ENCODE data around the gene LGALS4. TPM values are rescaled to one million over a fixed set of nuclear protein-coding genes. Genes with fewer than 3 reads are reported as not detected.
A peak's percentile ranks its signal among the peaks of the same experiment; 100 is the strongest.
"Not testable (repeated sequence)": the region's sequence is repeated elsewhere in the genome, so short reads cannot be mapped to it uniquely, and the experiment has no call there.

LGALS4 gene
- polyA plus RNA-seq (ENCODE audit: insufficient read length in 4 of 4): 1 to 10 TPM; 1.1 to 2.1 (median 1.5) TPM

- no peak for DNase-seq (ENCODE audit: low read depth in 4 of 4, low spot score in 3 of 4)
Measured at GRCh38 chr19:38812841-38813320, at the start of gene LGALS4. LGALS4 (minus strand) TSS chr19:38812945; CDS start chr19:38812886, 59 bp downstream.

DNA sequence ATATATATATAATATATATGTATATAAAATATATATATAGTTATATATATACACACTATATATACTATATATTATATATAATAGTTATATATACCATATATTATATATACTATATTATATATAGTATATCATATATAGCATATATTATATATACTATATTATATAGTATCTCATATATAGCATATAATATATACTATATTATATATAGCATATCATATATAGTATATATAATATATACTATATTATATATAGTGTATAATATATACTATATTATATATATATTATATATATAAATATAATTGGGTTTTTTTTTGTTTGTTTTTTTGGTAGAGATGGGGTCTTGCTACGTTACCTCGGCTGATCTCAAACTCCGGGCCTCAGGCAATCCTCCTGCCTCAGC is 48.6 kb upstream of the LGALS4 start:
- DNase-seq (ENCODE audit: low read depth in 4 of 4, low spot score in 3 of 4): no peak

- DNase-seq (ENCODE audit: low read depth in 4 of 4, low spot score in 3 of 4): not testable (repeated sequence)
Measured at GRCh38 chr19:38859631-38860204, 47.0 kb upstream of the LGALS4 start.

- DNase-seq (ENCODE audit: low read depth in 4 of 4, low spot score in 3 of 4): no peak
Measured at GRCh38 chr19:38856813-38857212, 44.1 kb upstream of the LGALS4 start.

GRCh38 chr19:38855751-38856150 is 43.0 kb upstream of the LGALS4 start:
- not testable (repeated sequence) for DNase-seq (ENCODE audit: low read depth in 4 of 4, low spot score in 3 of 4)

- DNase-seq (ENCODE audit: low read depth in 4 of 4, low spot score in 3 of 4): not testable (repeated sequence)
Measured at GRCh38 chr19:38854961-38855360, 42.2 kb upstream of the LGALS4 start.

- no peak for DNase-seq (ENCODE audit: low read depth in 4 of 4, low spot score in 3 of 4)
Measured at GRCh38 chr19:38853214-38853613, 40.5 kb upstream of the LGALS4 start.

GRCh38 chr19:38852231-38853044 is 39.7 kb upstream of the LGALS4 start:
- DNase-seq (ENCODE audit: low read depth in 4 of 4, low spot score in 3 of 4): no peak

DNA sequence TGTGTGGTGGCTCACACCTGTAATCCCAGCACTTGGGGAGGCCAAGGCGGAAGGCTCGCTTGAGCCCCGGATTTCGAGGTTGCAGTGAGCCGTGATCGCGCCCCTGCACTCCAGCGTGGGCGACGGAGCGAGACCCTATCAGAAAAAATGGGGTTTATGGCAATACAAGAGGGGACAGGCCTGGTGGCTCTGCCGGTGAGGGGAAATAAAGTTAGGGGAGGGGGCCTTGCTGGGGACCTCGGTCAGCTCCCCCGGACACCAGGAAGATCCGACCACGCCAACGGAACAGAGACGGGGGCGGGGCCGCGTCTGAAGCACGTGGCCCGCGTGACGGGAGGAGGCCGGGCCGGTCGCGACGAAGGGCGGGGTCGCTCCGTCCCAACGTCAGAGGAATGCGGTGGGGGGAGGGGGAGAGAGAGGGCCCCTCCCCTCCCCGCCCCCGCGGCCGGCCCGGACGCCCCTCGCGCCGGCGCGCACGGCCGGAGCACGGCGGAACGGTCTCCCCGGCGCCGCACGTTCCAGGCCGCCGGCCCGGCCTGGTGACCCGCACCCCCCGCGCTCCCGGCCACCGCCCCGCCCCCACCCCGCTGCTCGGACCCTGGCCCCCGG is 39.0 kb upstream of the LGALS4 start:
- DNase-seq (ENCODE audit: low read depth in 4 of 4, low spot score in 3 of 4): peak in 2 of 4 donors; percentile 86 to 89

- no peak for DNase-seq (ENCODE audit: low read depth in 4 of 4, low spot score in 3 of 4)
Measured at GRCh38 chr19:38850976-38851621, 38.4 kb upstream of the LGALS4 start.

DNA sequence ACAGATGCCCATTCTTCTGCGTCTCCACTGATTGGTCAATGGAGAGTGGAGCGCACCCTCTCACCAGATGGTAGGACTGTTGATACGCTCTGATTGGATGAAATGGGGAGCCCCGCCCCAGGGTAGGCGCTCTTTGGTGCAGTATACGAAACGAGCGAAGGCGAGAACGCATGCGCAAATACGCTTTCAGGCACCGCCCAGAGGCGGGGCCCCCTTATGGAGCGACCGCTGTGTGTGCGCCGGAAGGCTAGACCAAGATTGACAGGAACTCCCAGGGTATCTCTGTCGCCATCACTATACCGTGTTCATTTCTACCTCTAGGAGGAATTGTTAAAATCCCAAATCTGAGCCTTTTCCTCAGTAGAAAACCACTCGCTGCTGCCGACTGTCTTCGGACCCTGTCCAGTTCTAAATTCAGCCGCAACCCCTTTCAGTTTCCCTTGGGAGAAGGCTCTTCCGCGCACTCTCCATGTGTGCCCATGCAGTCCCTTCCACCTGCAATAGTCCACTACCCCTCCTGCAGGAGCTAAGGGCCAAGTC is 37.8 kb upstream of the LGALS4 start:
- DNase-seq (ENCODE audit: low read depth in 4 of 4, low spot score in 3 of 4): peak in 2 of 4 donors; percentile 100

DNA sequence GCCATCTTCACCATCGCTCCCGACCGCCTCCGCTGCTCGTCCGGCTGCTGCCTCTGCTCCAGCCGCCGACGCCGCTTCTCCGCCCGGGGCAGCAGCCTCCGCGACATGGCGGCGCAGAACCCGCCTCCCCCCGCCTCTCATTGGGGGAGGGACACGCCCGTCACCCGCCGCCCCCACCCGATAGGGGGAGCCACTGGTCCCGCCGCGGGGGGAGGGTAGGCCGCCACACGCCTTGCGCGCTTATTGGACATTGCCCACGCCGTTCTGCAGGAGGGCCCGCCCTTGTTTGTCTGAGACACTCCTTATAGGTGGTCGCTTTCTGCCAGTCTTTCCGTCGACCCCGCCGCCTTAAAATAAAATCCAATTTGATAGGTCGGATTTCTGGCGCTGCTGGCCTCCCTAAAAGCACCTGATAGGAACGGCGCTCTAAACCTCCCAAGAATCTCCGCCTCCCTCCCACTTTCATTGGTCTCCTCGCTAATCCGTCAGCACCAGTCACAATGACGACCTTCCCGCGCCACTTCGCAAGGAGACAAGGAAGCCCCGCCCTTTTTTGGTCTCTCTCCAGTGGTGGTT is 37.2 kb upstream of the LGALS4 start, which contains the start of gene HNRNPL:
Gene HNRNPL, minus strand, starts transcription at position 127 of the 576 bp plus-strand sequence. Its CDS starts 20 bp downstream, at position 107.
- peak in 2 of 4 donors; percentile 100 for DNase-seq (ENCODE audit: low read depth in 4 of 4, low spot score in 3 of 4)

DNA sequence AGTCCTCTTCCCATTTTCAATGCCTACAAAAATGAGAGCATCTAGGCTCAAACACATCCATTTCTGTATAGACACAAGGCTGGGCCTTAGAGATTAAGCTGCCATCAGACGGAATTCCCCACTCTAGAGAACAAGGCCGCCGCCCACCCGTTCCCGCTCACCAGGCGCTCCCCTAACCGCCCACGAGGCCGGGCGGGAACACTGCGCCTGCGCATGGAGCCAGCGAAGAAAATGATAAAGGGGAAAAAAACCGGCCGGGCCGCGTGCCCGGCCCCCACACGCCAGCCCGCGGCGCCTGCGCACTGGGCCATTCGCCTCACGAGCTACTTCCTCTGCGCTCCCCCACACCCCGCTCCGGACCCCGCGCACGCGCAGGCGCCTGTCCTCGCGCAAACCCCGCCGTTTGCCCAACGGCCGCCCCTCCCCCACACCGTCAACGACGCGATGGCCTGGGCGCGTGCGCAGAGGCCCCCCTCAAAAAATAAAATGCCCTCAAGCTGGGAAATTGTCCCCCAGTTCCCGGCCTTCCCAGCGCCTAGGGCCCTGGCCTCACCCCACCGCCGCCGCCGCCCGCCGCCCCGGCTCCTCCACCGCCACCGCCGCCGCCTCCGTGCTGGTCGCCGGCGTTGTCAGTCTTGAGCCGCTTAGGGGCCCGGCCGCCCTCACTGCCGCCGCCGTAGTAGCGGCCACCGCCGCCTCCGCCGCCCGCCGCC is 36.6 kb upstream of the LGALS4 start:
- DNase-seq (ENCODE audit: low read depth in 4 of 4, low spot score in 3 of 4): peak; percentile 92 to 94 (median 93)

GRCh38 chr19:38848299-38849146 is 35.8 kb upstream of the LGALS4 start:
- DNase-seq (ENCODE audit: low read depth in 4 of 4, low spot score in 3 of 4): no peak

DNA sequence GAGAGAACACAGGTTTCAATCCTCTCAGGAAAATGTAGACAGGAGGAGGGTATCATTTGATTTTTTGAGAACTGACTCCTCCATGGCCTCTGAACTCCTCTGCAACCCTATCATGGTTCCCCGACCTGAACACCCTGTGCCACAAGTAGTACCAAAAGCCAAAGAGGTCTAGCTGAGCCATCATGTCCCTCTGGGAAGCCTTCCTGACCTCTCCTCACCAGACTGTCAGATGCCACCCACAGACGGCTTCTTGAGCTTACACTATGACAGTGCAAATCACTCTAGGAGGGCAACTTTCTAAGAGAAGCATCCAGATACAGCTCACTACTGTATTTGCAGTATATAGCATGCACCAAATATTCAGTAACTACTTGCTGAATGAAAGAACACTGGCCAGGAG is 33.4 kb upstream of the LGALS4 start:
- no peak for DNase-seq (ENCODE audit: low read depth in 4 of 4, low spot score in 3 of 4)

- no peak for DNase-seq (ENCODE audit: low read depth in 4 of 4, low spot score in 3 of 4)
Measured at GRCh38 chr19:38845374-38846024, 32.8 kb upstream of the LGALS4 start.

DNA sequence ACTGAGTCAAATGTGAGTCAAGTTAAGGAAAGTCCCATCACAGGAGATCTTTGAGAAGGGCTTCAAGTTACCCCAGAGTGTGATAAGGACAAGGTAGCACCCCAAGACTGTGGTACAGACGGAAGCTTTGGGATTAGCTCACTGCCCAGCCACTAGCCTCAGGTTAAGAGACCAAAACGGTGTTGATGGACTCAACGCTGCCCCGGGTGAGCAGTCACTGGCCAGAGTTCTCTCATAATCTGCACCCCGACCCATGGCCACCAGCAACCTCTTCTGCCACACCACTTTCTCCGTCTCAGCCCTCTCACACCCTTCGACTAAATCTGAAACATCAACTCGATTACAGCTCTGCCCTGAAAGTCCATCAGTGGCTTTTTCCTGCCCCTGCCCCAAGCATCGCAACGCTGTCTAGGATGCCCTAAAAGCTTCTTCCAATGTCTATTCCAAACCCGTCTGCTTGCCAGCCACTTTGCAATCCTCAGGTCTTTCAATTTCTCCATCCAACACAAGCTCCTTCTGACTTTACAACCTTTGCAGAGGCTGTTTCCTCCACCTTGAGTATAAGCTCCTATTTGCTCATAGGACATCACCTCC is 31.4 kb upstream of the LGALS4 start:
- no peak for DNase-seq (ENCODE audit: low read depth in 4 of 4, low spot score in 3 of 4)

Data from right renal pelvis (tissue), 4 donors.